HepG2 (cell line): ENCODE results near the gene AHSA1. TPM values are rescaled to one million over a fixed set of nuclear protein-coding genes. Genes with fewer than 3 reads are reported as not detected.

Experiments
- ARHGAP35 ChIP-seq: sonication (generic); formaldehyde crosslinking; IDR thresholded peaks from 2 replicates; pipeline ENCODE4 v1.9.0; 2022; ENCODE audit warnings: mild to moderate bottlenecking, inconsistent platforms, moderate library complexity, missing genetic modification reagents, borderline replicate concordance
- ARID3A ChIP-seq: IDR thresholded peaks from 2 replicates; pipeline ENCODE4 v1.6.1; 2012; ENCODE audit warnings: low read depth, low read length, improper control_type of control experiment
- ARID5B ChIP-seq: IDR thresholded peaks from 2 replicates; pipeline ENCODE4 v1.4.0; 2020; ENCODE audit warnings: mild to moderate bottlenecking, missing genetic modification reagents
- CBX2 ChIP-seq, 2 experiments: fragments of 200-600 bp in 1 of 2; sonication (generic); formaldehyde crosslinking in 1 of 2; IDR thresholded peaks; 2 replicates each; pipeline versions ENCODE4 v1.7.0 to v1.8.1; 2018 to 2022; ENCODE audit warnings: low read depth in 2 of 2, low read length in 1 of 2, mild to moderate bottlenecking in 1 of 2, missing genetic modification reagents in 1 of 2
- E2F1 ChIP-seq: sonication (generic); formaldehyde crosslinking; IDR thresholded peaks from 2 replicates; pipeline ENCODE4 v1.5.0; 2020; ENCODE audit warnings: missing genetic modification reagents
- FOXM1 ChIP-seq: sonication (generic); formaldehyde crosslinking; IDR thresholded peaks from 2 replicates; pipeline ENCODE4 v1.5.0; 2020; ENCODE audit warnings: missing genetic modification reagents
- GLI4 ChIP-seq: sonication (generic); formaldehyde crosslinking; IDR thresholded peaks from 2 replicates; pipeline ENCODE4 v1.5.1; 2020; ENCODE audit warnings: missing genetic modification reagents, mild to moderate bottlenecking, moderate library complexity, borderline replicate concordance
- HBP1 ChIP-seq: IDR thresholded peaks from 2 replicates; pipeline ENCODE4 v1.6.1; 2016; ENCODE audit warnings: low read depth, control low read depth
- HOXD1 ChIP-seq: sonication (generic); formaldehyde crosslinking; IDR thresholded peaks from 2 replicates; pipeline ENCODE4 v1.5.0; 2020; ENCODE audit warnings: missing genetic modification reagents
- KAT8 ChIP-seq: IDR thresholded peaks from 2 replicates; pipeline ENCODE4 v1.6.1; 2016; ENCODE audit warnings: missing genetic modification reagents, missing compliant biosample characterization
- MAF1 ChIP-seq: sonication (generic); formaldehyde crosslinking; IDR thresholded peaks from 2 replicates; pipeline ENCODE4 v1.5.0; 2020; ENCODE audit warnings: missing genetic modification reagents, borderline replicate concordance
- MBD4 ChIP-seq: IDR thresholded peaks from 2 replicates; pipeline ENCODE4 v1.6.1; 2012; ENCODE audit warnings: low read length, inconsistent platforms, borderline replicate concordance
- SIX1 ChIP-seq: sonication (generic); formaldehyde crosslinking; IDR thresholded peaks from 2 replicates; pipeline ENCODE4 v1.4.0; 2020; ENCODE audit warnings: missing genetic modification reagents, borderline replicate concordance
- SMARCE1 ChIP-seq: fragments of 450-650 bp; IDR thresholded peaks from 2 replicates; pipeline ENCODE4 v1.6.1; 2017; ENCODE audit warnings: borderline replicate concordance
- TFDP1 ChIP-seq: IDR thresholded peaks from 2 replicates; pipeline ENCODE4 v1.6.1; 2016; ENCODE audit warnings: missing compliant biosample characterization, missing genetic modification reagents, borderline replicate concordance
- ZFP36L2 ChIP-seq: sonication (generic); formaldehyde crosslinking; IDR thresholded peaks from 2 replicates; pipeline ENCODE4 v1.4.0; 2020; ENCODE audit warnings: missing genetic modification reagents
- ZIK1 ChIP-seq: sonication (generic); formaldehyde crosslinking; IDR thresholded peaks from 2 replicates; pipeline ENCODE4 v1.5.0; 2020; ENCODE audit warnings: mild to moderate bottlenecking, low read depth, missing genetic modification reagents, borderline replicate concordance
- ZNF138 ChIP-seq: sonication (generic); formaldehyde crosslinking; IDR thresholded peaks from 2 replicates; pipeline ENCODE4 v1.5.0; 2020; ENCODE audit warnings: mild to moderate bottlenecking, low read depth, missing genetic modification reagents
- ZNF367 ChIP-seq: sonication (generic); formaldehyde crosslinking; IDR thresholded peaks from 2 replicates; pipeline ENCODE4 v1.4.0; 2020; ENCODE audit warnings: missing genetic modification reagents, borderline replicate concordance
- ZNF605 ChIP-seq: sonication (generic); formaldehyde crosslinking; IDR thresholded peaks from 2 replicates; pipeline ENCODE4 v1.8.0; 2022; ENCODE audit warnings: mild to moderate bottlenecking, missing genetic modification reagents
- ZNF615 ChIP-seq: sonication (generic); formaldehyde crosslinking; IDR thresholded peaks from 2 replicates; pipeline ENCODE4 v1.5.0; 2020; ENCODE audit warnings: mild to moderate bottlenecking, missing genetic modification reagents, borderline replicate concordance
- ZNF775 ChIP-seq: sonication (generic); formaldehyde crosslinking; IDR thresholded peaks from 2 replicates; pipeline ENCODE4 v1.4.0; 2020; ENCODE audit warnings: missing genetic modification reagents, mild to moderate bottlenecking, moderate library complexity, borderline replicate concordance
- polyA plus RNA-seq, 8 experiments: library from polyadenylated mRNA; depleted of rRNA in 3 of 8; stranded (reverse) in 7 of 8; unstranded in 1 of 8; fragments of >200 nt; fragmentation: Illumina TruSeq in 4 of 8; extraction: Trizol in 4 of 8; gene quantifications; 2 replicates each; pipeline versions ENCODE4 v1.2.1 to v1.2.3, GENCODE V29; 2011 to 2016; ENCODE audit warnings: low read depth in 4 of 8, missing spikeins in 1 of 8, mixed read lengths in 1 of 8; ENCODE audit not compliant: insufficient read depth in 1 of 8
- total RNA-seq, 5 experiments: library from RNA; depleted of rRNA; stranded (reverse); fragments of >200 nt; fragmentation: Illumina TruSeq; extraction: Trizol; gene quantifications; 2 replicates each; pipeline ENCODE4 v1.2.3, GENCODE V29; 2016; ENCODE audit warnings: low read depth in 1 of 5

Gene AHSA1
- total and polyA plus RNA-seq, 2 of the 13 experiments (the other 11 are each of a cell fraction or from before 2014, with no cell fraction given), result 113 to 241 TPM

- TF ChIP-seq ARHGAP35 (CRISPR knock-in tag) (no peak), ZNF775 (no peak), ZNF367 (CRISPR knock-in tag) (no peak), FOXM1 (no peak), ZNF605 (CRISPR knock-in tag) (no peak), E2F1 (CRISPR knock-in tag) (no peak), CBX2 (IDR thresholded peaks at IDR 0.05; ENCODE audit: low read depth, low read length) (no peak), CBX2 (CRISPR knock-in tag; IDR thresholded peaks at IDR 0.05; ENCODE audit: low read depth) (no peak), ARID3A (0 out of 2 replicates have a peak, but pooled peaks have one; percentile 32), HBP1 (CRISPR knock-in tag) (no peak), ZNF138 (CRISPR knock-in tag) (no peak), GLI4 (CRISPR knock-in tag) (no peak), ZIK1 (CRISPR knock-in tag) (no peak), KAT8 (CRISPR knock-in tag) (no peak), MBD4 (no peak), ZFP36L2 (no peak), ZNF615 (CRISPR knock-in tag) (no peak), TFDP1 (CRISPR knock-in tag) (no peak), MAF1 (CRISPR knock-in tag) (no peak), HOXD1 (no peak), SMARCE1 (no peak), ARID5B (CRISPR knock-in tag) (peak; percentile 81), SIX1 (CRISPR knock-in tag) (no peak)
Measured at GRCh38 chr14:77508249-77508648, 50.4 kb downstream of the AHSA1 start (continued).
